GM23338 (cell line): ENCODE results near the gene PPL. TPM values are rescaled to one million over a fixed set of nuclear protein-coding genes. Genes with fewer than 3 reads are reported as not detected.

ENCODE experiments used
- ATAC-seq: fragments of 200-7000 bp; cut with Tn5 transposase; 3 replicates; pipeline ENCODE4 v1.9.1; 2020
- DNase-seq: peaks from one replicate; pipeline ENCODE4 v3.0.0-alpha.2; 2015; ENCODE audit warnings: low spot score
- H2AFZ ChIP-seq: fragments of 200-600 bp; sonication (generic); 2 replicates; pipeline ENCODE4 v1.8.0; 2016; ENCODE audit warnings: antibody characterized with exemption, mild to moderate bottlenecking, moderate library complexity
- H3F3A ChIP-seq: fragments of 200-600 bp; sonication (generic); replicated peaks from 2 replicates; pipeline ENCODE4 v1.8.0; 2017; ENCODE audit warnings: antibody characterized with exemption, mixed run types, low read depth
- H3K27ac ChIP-seq: fragments of 200-600 bp; sonication (generic); 2 replicates; pipeline ENCODE4 v1.6.1; 2016; ENCODE audit warnings: low read depth
- H3K27me3 ChIP-seq: fragments of 200-600 bp; sonication (generic); 2 replicates; pipeline ENCODE4 v1.8.0; 2016; ENCODE audit warnings: mild to moderate bottlenecking, mixed run types, moderate library complexity; ENCODE audit not compliant: insufficient read depth
- H3K36me3 ChIP-seq: fragments of 200-600 bp; sonication (generic); 2 replicates; pipeline ENCODE4 v1.8.0; 2016; ENCODE audit warnings: mild to moderate bottlenecking; ENCODE audit not compliant: insufficient read depth
- H3K4me1 ChIP-seq: fragments of 200-600 bp; sonication (generic); 2 replicates; pipeline ENCODE4 v1.8.0; 2016; ENCODE audit warnings: mild to moderate bottlenecking, moderate library complexity; ENCODE audit not compliant: insufficient read depth
- H3K4me2 ChIP-seq: fragments of 200-600 bp; sonication (generic); 2 replicates; pipeline ENCODE4 v1.7.1; 2017; ENCODE audit warnings: mixed run types
- H3K4me3 ChIP-seq: fragments of 200-600 bp; sonication (generic); 2 replicates; pipeline ENCODE4 v1.6.1; 2016; ENCODE audit warnings: mixed run types
- H3K79me2 ChIP-seq: fragments of 200-600 bp; sonication (generic); replicated peaks from 2 replicates; pipeline ENCODE4 v1.8.0; 2017; ENCODE audit warnings: mild to moderate bottlenecking; ENCODE audit not compliant: insufficient read depth
- H3K9me2 ChIP-seq: fragments of 200-600 bp; sonication (generic); 2 replicates; pipeline ENCODE4 v1.8.0; 2017; ENCODE audit not compliant: insufficient read depth
- H4K20me1 ChIP-seq: fragments of 200-600 bp; sonication (generic); replicated peaks from 2 replicates; pipeline ENCODE4 v1.8.0; 2017; ENCODE audit warnings: mild to moderate bottlenecking; ENCODE audit not compliant: insufficient read depth
- H3K27ac Mint-ChIP-seq: 2 replicates; pipeline ENCODE4 v1.8.0; 2020; ENCODE audit warnings: inconsistent platforms, mild to moderate bottlenecking, moderate library complexity, mixed read lengths
- H3K27me3 Mint-ChIP-seq: 3 replicates; pipeline ENCODE4 v1.8.0; 2022; ENCODE audit warnings: low read depth, mild to moderate bottlenecking, moderate library complexity, mixed read lengths, inconsistent platforms; ENCODE audit not compliant: insufficient read depth, poor library complexity
- H3K36me3 Mint-ChIP-seq: 3 replicates; pipeline ENCODE4 v1.8.0; 2021; ENCODE audit warnings: low read depth, mild to moderate bottlenecking, inconsistent platforms, moderate library complexity, mixed read lengths
- H3K4me1 Mint-ChIP-seq: 3 replicates; pipeline ENCODE4 v1.8.0; 2020; ENCODE audit warnings: mild to moderate bottlenecking, inconsistent platforms, mixed read lengths
- H3K4me3 Mint-ChIP-seq: 3 replicates; pipeline ENCODE4 v1.8.0; 2021; ENCODE audit warnings: moderate library complexity, mild to moderate bottlenecking, inconsistent platforms, mixed read lengths
- H3K9me3 Mint-ChIP-seq: 3 replicates; pipeline ENCODE4 v1.8.0; 2020; ENCODE audit warnings: moderate library complexity, mild to moderate bottlenecking, inconsistent platforms, mixed read lengths
- CREB1 ChIP-seq: fragments of 250-450 bp; sonication (Bioruptor Pico); IDR thresholded peaks from 2 replicates; pipeline ENCODE4 v1.5.0; 2020; ENCODE audit warnings: low read depth, mild to moderate bottlenecking, moderate library complexity
- CTCF ChIP-seq, 2 experiments: fragments of 200-600 bp in 1 of 2; sonication (generic) in 1 of 2; conservative IDR thresholded peaks; 2 replicates each; pipeline versions ENCODE4 v1.5.1 to v1.6.1; 2016 to 2017; ENCODE audit warnings: antibody characterized with exemption in 2 of 2, low read depth in 2 of 2, mild to moderate bottlenecking in 2 of 2, moderate library complexity in 1 of 2
- EZH2 ChIP-seq: fragments of 200-600 bp; sonication (generic); IDR thresholded peaks from one replicate; pipeline ENCODE4 v1.8.0; 2017; ENCODE audit warnings: antibody characterized with exemption, mild to moderate bottlenecking, low read depth; ENCODE audit not compliant: unreplicated experiment
- JUNB ChIP-seq: IDR thresholded peaks from one replicate; pipeline ENCODE4 v1.6.1; 2016; ENCODE audit warnings: antibody characterized with exemption; ENCODE audit not compliant: unreplicated experiment
- NANOG ChIP-seq: IDR thresholded peaks from 2 replicates; pipeline ENCODE4 v1.6.1; 2016; ENCODE audit warnings: antibody characterized with exemption, borderline replicate concordance
- REST ChIP-seq: IDR thresholded peaks from one replicate; pipeline ENCODE4 v1.6.1; 2018; ENCODE audit warnings: antibody characterized with exemption; ENCODE audit not compliant: unreplicated experiment
- STAT1 ChIP-seq: IDR thresholded peaks from one replicate; pipeline ENCODE4 v1.6.1; 2016; ENCODE audit warnings: antibody characterized with exemption; ENCODE audit not compliant: unreplicated experiment
- ZNF114 ChIP-seq: fragments of 250-450 bp; sonication (Bioruptor Pico); IDR thresholded peaks from 2 replicates; pipeline ENCODE4 v1.5.0; 2020; ENCODE audit warnings: mild to moderate bottlenecking, moderate library complexity
- polyA plus RNA-seq: library from polyadenylated mRNA; unstranded; fragments of >200 nt; fragmentation: Nextera tagmentation; extraction: Ambion mirVana; gene quantifications from 2 replicates; pipeline ENCODE4 v1.2.1, GENCODE V29; 2016
- total RNA-seq: library from RNA; depleted of rRNA; stranded (reverse); fragments of >200 nt; shearing (Covaris generic); gene quantifications from 2 replicates; pipeline ENCODE4 v1.2.3, GENCODE V29; 2014

PPL gene
- total and polyA plus RNA-seq, 2 experiments from 2014 or later = 10.6 to 31.7 TPM

GRCh38 chr16:4882633-4883285 lies 54.2 kb downstream of the PPL start:
- Mint-ChIP-seq H3K27ac (no peak overlapping the region), H3K36me3 (peaks cover 83% of the 10 kb centered on the region), H3K4me3 (no peak overlapping the region), H3K27me3 (peaks cover 9% of the 10 kb centered on the region), H3K9me3 (no peaks in the 10 kb centered on the region; the same call in 1 of the 3 replicates), H3K4me1 (no peaks in the 10 kb centered on the region; the same call in 2 of the 3 replicates)
- no peaks in the 10 kb centered on the region for H3K79me2 ChIP-seq
- no peak for DNase-seq
- no peak for TF ChIP-seq STAT1
- TF ChIP-seq ZNF114 = no peak
- no peak for TF ChIP-seq CTCF (conservative IDR thresholded peaks at IDR 0.05; ENCODE audit: low read depth in 2 of 2)
- no peak for ATAC-seq
- H3K36me3 ChIP-seq = peaks cover 44% of the 10 kb centered on the region
- 0 out of 2 replicates have a peak, but pooled peaks cover 4% of the 10 kb centered on the region for H3F3A ChIP-seq
- H3K9me2 ChIP-seq = no peaks in the 10 kb centered on the region
- H3K4me1 ChIP-seq = no peaks in the 10 kb centered on the region
- H3K4me3 ChIP-seq = no peak overlapping the region
- no peak overlapping the region for H3K27ac ChIP-seq
- H3K27me3 ChIP-seq = no peaks in the 10 kb centered on the region
- no peak overlapping the region for H3K4me2 ChIP-seq
- no peak overlapping the region for H2AFZ ChIP-seq
- H4K20me1 ChIP-seq = no peaks in the 10 kb centered on the region; the same call in 1 of the 2 replicates

GRCh38 chr16:4882000-4882632 lies 54.8 kb downstream of the PPL start:
- no peak for DNase-seq
- no peak overlapping the region for H3K4me3 Mint-ChIP-seq
- 0 out of 2 replicates have a peak, but pooled peaks cover 4% of the 10 kb centered on the region for H3F3A ChIP-seq
- H3K27ac Mint-ChIP-seq = no peak overlapping the region
- H3K27ac ChIP-seq = no peak overlapping the region
- H3K36me3 ChIP-seq = peaks cover 39% of the 10 kb centered on the region
- H3K4me3 ChIP-seq = no peak overlapping the region
- no peaks in the 10 kb centered on the region for H3K4me1 ChIP-seq
- H3K9me2 ChIP-seq = no peaks in the 10 kb centered on the region
- no peaks in the 10 kb centered on the region for H3K27me3 ChIP-seq
- ATAC-seq = no peak
- no peaks in the 10 kb centered on the region for H3K79me2 ChIP-seq
- H3K36me3 Mint-ChIP-seq = peaks cover 83% of the 10 kb centered on the region
- H4K20me1 ChIP-seq = no peaks in the 10 kb centered on the region; the same call in 1 of the 2 replicates
- peaks cover 9% of the 10 kb centered on the region for H3K27me3 Mint-ChIP-seq
- TF ChIP-seq NANOG (no peak), JUNB (no peak), REST (no peak), EZH2 (no peak), STAT1 (no peak), CTCF (conservative IDR thresholded peaks at IDR 0.05; ENCODE audit: low read depth in 2 of 2) (no peak), CREB1 (CRISPR knock-in tag) (no peak)
- H3K4me2 ChIP-seq = no peak overlapping the region
- no peaks in the 10 kb centered on the region; the same call in 2 of the 3 replicates for H3K4me1 Mint-ChIP-seq
- H2AFZ ChIP-seq = no peak overlapping the region
- no peaks in the 10 kb centered on the region; the same call in 1 of the 3 replicates for H3K9me3 Mint-ChIP-seq
